Mononuclear cell (primary cell): Measurements from ENCODE around the gene GTF2F1. TPM values are rescaled to one million over a fixed set of nuclear protein-coding genes. Genes with fewer than 3 reads are reported as not detected.

Experiments used
- H3K27me3 ChIP-seq: 2 replicates; pipeline ENCODE4 v1.6.0; 2011; ENCODE audit warnings: low read length, control low read depth; ENCODE audit not compliant: insufficient read depth
- H3K4me1 ChIP-seq: 2 replicates; pipeline ENCODE4 v1.5.1; 2011; ENCODE audit warnings: mild to moderate bottlenecking, low read length, control low read depth; ENCODE audit not compliant: insufficient read depth
- H3K4me3 ChIP-seq: 2 replicates; pipeline ENCODE4 v1.5.1; 2011; ENCODE audit warnings: mild to moderate bottlenecking, low read length, moderate library complexity
- H3K9me3 ChIP-seq: 2 replicates; pipeline ENCODE4 v1.5.1; 2011; ENCODE audit warnings: low read depth, mild to moderate bottlenecking, control low read depth, low read length
- total RNA-seq: library from RNA; depleted of rRNA; stranded (reverse); fragments of >200 nt; gene quantifications from one replicate; pipeline ENCODE4 v1.2.3, GENCODE V29; 2012

The GTF2F1 gene
- total RNA-seq, 1 donor = 35.5 TPM

- Histone ChIP-seq H3K4me1 (peaks cover 31% of the 10 kb centered on the region), H3K9me3 (no peaks in the 10 kb centered on the region), H3K27me3 (no peaks in the 10 kb centered on the region), H3K4me3 (peak within 1 kb of the TSS; percentile 54)
Observed at GRCh38 chr19:6424195-6424938, 31.4 kb upstream of the GTF2F1 start, which contains the start of gene KHSRP. TSS of gene KHSRP (minus strand) at chr19:6424811. CDS start at chr19:6424701, 110 bp downstream.

GRCh38 chr19:6423499-6424194 is 30.7 kb upstream of the GTF2F1 start:
- Histone ChIP-seq H3K9me3 (no peaks in the 10 kb centered on the region), H3K27me3 (no peaks in the 10 kb centered on the region), H3K4me3 (peak overlapping the region; percentile 54), H3K4me1 (peaks cover 30% of the 10 kb centered on the region)

GRCh38 chr19:6421075-6422014 is 28.4 kb upstream of the GTF2F1 start:
- Histone ChIP-seq H3K9me3 (no peaks in the 10 kb centered on the region), H3K27me3 (no peaks in the 10 kb centered on the region), H3K4me1 (peaks cover 30% of the 10 kb centered on the region)

GRCh38 chr19:6418562-6418932 is 25.6 kb upstream of the GTF2F1 start:
- Histone ChIP-seq H3K4me3 (no peak overlapping the region), H3K4me1 (peaks cover 18% of the 10 kb centered on the region), H3K9me3 (no peaks in the 10 kb centered on the region), H3K27me3 (no peaks in the 10 kb centered on the region)

More at GRCh38 chr19:6421075-6422014, 28.4 kb upstream of the GTF2F1 start:
- H3K4me3 ChIP-seq = no peak overlapping the region

- Histone ChIP-seq H3K9me3 (no peaks in the 10 kb centered on the region), H3K27me3 (no peaks in the 10 kb centered on the region)
Observed at GRCh38 chr19:6417713-6418561, 25.0 kb upstream of the GTF2F1 start.

GRCh38 chr19:6416658-6417405 is 23.9 kb upstream of the GTF2F1 start:
- Histone ChIP-seq H3K4me1 (peaks cover under 1% of the 10 kb centered on the region), H3K27me3 (no peaks in the 10 kb centered on the region), H3K4me3 (no peak overlapping the region), H3K9me3 (no peaks in the 10 kb centered on the region)

More at GRCh38 chr19:6417713-6418561, 25.0 kb upstream of the GTF2F1 start:
- Histone ChIP-seq H3K4me3 (no peak overlapping the region), H3K4me1 (peaks cover 12% of the 10 kb centered on the region)

GRCh38 chr19:6415591-6416190 is 22.7 kb upstream of the GTF2F1 start:
- Histone ChIP-seq H3K4me3 (no peak overlapping the region), H3K27me3 (no peaks in the 10 kb centered on the region), H3K9me3 (no peaks in the 10 kb centered on the region), H3K4me1 (no peaks in the 10 kb centered on the region)

- Histone ChIP-seq H3K9me3 (no peaks in the 10 kb centered on the region), H3K27me3 (no peaks in the 10 kb centered on the region), H3K4me3 (no peak overlapping the region), H3K4me1 (no peaks in the 10 kb centered on the region)
Observed at GRCh38 chr19:6414793-6415590, 22.0 kb upstream of the GTF2F1 start.

GRCh38 chr19:6413721-6414643 is 21.0 kb upstream of the GTF2F1 start:
- H3K4me1 ChIP-seq = no peaks in the 10 kb centered on the region
- H3K4me3 ChIP-seq = no peak overlapping the region
- H3K27me3 ChIP-seq = no peaks in the 10 kb centered on the region
- no peaks in the 10 kb centered on the region for H3K9me3 ChIP-seq

- Histone ChIP-seq H3K4me3 (no peak overlapping the region), H3K27me3 (no peaks in the 10 kb centered on the region), H3K9me3 (no peaks in the 10 kb centered on the region), H3K4me1 (no peaks in the 10 kb centered on the region)
Observed at GRCh38 chr19:6413291-6413690, 20.3 kb upstream of the GTF2F1 start.

GRCh38 chr19:6412447-6413091 is 19.6 kb upstream of the GTF2F1 start:
- Histone ChIP-seq H3K4me1 (no peaks in the 10 kb centered on the region), H3K9me3 (no peaks in the 10 kb centered on the region), H3K27me3 (no peaks in the 10 kb centered on the region), H3K4me3 (no peak overlapping the region)

- Histone ChIP-seq H3K4me3 (no peak overlapping the region), H3K27me3 (no peaks in the 10 kb centered on the region), H3K4me1 (no peaks in the 10 kb centered on the region), H3K9me3 (no peaks in the 10 kb centered on the region)
Observed at GRCh38 chr19:6412061-6412446, 19.1 kb upstream of the GTF2F1 start.
